ENCODE data around the gene KCNC4. TPM values are rescaled to one million over a fixed set of nuclear protein-coding genes. Genes with fewer than 3 reads are reported as not detected.

Gene KCNC4
- polyA plus RNA-seq, 2 of the 4 experiments (the other 2 are of a cell fraction) = 1.1 to 2.4 TPM

DNA sequence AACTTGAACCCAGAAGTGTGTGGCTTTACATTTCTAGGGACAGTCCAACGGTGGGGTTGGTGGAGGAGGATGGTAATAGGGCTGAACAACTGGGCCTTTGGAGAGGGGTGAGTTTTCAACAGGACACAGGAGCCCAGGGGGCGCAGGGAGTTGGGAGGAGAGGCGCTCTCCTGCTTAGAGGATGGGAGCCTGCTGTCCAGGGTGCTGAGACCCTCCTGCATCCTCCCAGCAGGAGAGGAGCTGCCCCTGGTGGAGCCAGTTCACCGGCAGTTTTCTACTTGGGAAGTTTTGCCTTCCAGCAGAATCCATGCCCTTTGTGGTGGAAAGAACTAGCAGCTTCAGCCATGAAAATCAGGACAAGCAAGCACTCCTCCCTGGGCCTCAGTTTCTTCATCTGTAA, 8.6 kb downstream of the KCNC4 start:
- POLR2A ChIA-PET = no interaction called here
- FAIRE-seq (no peak), ATAC-seq (no peak), DNase-seq (ENCODE audit: low read depth in 1 of 2, low spot score in 1 of 2) (no peak)
- CTCF ChIA-PET = interaction anchor here (1.4 to 2.6 kb wide), 4 partner anchors 10 to 94 kb away, joined by 3 to 18 read pairs (median 5); no protein-coding TSS in a partner anchor
- WGBS (ENCODE audit: missing lambda C conversion rate) = 87% methylated on average over 4 of the region's 4 CpGs
- Histone ChIP-seq H3K27ac (no peak overlapping the region), H3K4me1 (no peaks in the 10 kb centered on the region), H3K4me2 (no peak overlapping the region), H3K9me3 (no peaks in the 10 kb centered on the region), H3K4me3 (no peak overlapping the region)
- TF ChIP-seq, protein P1, sequence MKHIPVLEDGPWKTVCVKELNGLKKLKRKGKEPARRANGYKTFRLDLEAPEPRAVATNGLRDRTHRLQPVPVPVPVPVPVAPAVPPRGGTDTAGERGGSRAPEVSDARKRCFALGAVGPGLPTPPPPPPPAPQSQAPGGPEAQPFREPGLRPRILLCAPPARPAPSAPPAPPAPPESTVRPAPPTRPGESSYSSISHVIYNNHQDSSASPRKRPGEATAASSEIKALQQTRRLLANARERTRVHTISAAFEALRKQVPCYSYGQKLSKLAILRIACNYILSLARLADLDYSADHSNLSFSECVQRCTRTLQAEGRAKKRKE (CRISPR knock-in tag; IDR thresholded peaks at IDR 0.05; ENCODE audit: low read depth) = no peak
- TF ChIP-seq, protein P2, sequence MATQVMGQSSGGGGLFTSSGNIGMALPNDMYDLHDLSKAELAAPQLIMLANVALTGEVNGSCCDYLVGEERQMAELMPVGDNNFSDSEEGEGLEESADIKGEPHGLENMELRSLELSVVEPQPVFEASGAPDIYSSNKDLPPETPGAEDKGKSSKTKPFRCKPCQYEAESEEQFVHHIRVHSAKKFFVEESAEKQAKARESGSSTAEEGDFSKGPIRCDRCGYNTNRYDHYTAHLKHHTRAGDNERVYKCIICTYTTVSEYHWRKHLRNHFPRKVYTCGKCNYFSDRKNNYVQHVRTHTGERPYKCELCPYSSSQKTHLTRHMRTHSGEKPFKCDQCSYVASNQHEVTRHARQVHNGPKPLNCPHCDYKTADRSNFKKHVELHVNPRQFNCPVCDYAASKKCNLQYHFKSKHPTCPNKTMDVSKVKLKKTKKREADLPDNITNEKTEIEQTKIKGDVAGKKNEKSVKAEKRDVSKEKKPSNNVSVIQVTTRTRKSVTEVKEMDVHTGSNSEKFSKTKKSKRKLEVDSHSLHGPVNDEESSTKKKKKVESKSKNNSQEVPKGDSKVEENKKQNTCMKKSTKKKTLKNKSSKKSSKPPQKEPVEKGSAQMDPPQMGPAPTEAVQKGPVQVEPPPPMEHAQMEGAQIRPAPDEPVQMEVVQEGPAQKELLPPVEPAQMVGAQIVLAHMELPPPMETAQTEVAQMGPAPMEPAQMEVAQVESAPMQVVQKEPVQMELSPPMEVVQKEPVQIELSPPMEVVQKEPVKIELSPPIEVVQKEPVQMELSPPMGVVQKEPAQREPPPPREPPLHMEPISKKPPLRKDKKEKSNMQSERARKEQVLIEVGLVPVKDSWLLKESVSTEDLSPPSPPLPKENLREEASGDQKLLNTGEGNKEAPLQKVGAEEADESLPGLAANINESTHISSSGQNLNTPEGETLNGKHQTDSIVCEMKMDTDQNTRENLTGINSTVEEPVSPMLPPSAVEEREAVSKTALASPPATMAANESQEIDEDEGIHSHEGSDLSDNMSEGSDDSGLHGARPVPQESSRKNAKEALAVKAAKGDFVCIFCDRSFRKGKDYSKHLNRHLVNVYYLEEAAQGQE (IDR thresholded peaks at IDR 0.05) = peak; percentile 73
- TF ChIP-seq, protein P3, sequence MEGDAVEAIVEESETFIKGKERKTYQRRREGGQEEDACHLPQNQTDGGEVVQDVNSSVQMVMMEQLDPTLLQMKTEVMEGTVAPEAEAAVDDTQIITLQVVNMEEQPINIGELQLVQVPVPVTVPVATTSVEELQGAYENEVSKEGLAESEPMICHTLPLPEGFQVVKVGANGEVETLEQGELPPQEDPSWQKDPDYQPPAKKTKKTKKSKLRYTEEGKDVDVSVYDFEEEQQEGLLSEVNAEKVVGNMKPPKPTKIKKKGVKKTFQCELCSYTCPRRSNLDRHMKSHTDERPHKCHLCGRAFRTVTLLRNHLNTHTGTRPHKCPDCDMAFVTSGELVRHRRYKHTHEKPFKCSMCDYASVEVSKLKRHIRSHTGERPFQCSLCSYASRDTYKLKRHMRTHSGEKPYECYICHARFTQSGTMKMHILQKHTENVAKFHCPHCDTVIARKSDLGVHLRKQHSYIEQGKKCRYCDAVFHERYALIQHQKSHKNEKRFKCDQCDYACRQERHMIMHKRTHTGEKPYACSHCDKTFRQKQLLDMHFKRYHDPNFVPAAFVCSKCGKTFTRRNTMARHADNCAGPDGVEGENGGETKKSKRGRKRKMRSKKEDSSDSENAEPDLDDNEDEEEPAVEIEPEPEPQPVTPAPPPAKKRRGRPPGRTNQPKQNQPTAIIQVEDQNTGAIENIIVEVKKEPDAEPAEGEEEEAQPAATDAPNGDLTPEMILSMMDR (IDR thresholded peaks at IDR 0.05) = no peak
- TF ChIP-seq EP300 (IDR thresholded peaks at IDR 0.05) (no peak), PHF8 (IDR thresholded peaks at IDR 0.05; ENCODE audit: borderline replicate concordance, low read depth) (no peak), HDAC2 (IDR thresholded peaks at IDR 0.05) (no peak), SREBF2 (IDR thresholded peaks at IDR 0.05) (no peak)

DNA sequence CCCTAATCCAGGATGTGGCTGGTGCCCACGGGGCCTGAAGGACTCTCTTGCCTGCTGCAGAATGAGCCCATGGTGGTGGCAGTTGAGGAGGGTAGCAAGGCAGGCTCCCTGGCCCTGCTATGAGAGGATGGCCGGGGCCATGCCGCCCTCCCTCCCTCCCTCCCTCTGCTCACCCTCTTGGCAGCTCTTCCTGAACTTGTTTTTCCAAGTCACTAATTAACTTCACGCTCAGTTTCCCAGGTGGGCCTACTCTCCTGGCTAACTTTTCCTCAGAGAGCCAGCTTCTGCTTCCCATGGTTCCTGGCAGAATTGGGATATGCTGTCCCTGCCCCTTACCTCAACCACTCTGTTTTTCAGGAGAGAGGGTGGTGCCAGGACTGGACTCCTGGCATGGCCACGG, 10.2 kb downstream of the KCNC4 start:
- FAIRE-seq (no peak), DNase-seq (ENCODE audit: low read depth in 1 of 2, low spot score in 1 of 2) (no peak), ATAC-seq (no peak)
- no peak overlapping the region for H3K4me2 ChIP-seq
- no peaks in the 10 kb centered on the region for H3K9me3 ChIP-seq
- POLR2A ChIA-PET = no interaction called here
- H3K4me1 ChIP-seq = peaks cover 6% of the 10 kb centered on the region; the same call in 2 of the 3 replicates
- no peak overlapping the region for H3K27ac ChIP-seq
- no peak overlapping the region for H3K4me3 ChIP-seq
- no peak for TF ChIP-seq ZC3H11A (IDR thresholded peaks at IDR 0.05)
- TF ChIP-seq, protein P4, sequence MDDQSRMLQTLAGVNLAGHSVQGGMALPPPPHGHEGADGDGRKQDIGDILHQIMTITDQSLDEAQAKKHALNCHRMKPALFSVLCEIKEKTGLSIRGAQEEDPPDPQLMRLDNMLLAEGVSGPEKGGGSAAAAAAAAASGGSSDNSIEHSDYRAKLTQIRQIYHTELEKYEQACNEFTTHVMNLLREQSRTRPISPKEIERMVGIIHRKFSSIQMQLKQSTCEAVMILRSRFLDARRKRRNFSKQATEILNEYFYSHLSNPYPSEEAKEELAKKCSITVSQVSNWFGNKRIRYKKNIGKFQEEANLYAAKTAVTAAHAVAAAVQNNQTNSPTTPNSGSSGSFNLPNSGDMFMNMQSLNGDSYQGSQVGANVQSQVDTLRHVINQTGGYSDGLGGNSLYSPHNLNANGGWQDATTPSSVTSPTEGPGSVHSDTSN (IDR thresholded peaks at IDR 0.05) = no peak
- no peak for TF ChIP-seq JUNB (IDR thresholded peaks at IDR 0.05)
- TF ChIP-seq PHF8 (IDR thresholded peaks at IDR 0.05; ENCODE audit: borderline replicate concordance, low read depth) = no peak
- no peak for TF ChIP-seq ZNF302 (CRISPR knock-in tag; IDR thresholded peaks at IDR 0.05)
- TF ChIP-seq, protein P5, sequence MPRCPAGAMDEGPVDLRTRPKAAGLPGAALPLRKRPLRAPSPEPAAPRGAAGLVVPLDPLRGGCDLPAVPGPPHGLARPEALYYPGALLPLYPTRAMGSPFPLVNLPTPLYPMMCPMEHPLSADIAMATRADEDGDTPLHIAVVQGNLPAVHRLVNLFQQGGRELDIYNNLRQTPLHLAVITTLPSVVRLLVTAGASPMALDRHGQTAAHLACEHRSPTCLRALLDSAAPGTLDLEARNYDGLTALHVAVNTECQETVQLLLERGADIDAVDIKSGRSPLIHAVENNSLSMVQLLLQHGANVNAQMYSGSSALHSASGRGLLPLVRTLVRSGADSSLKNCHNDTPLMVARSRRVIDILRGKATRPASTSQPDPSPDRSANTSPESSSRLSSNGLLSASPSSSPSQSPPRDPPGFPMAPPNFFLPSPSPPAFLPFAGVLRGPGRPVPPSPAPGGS (IDR thresholded peaks at IDR 0.05) = no peak
- TF ChIP-seq HOXA7 (CRISPR knock-in tag; IDR thresholded peaks at IDR 0.05) = no peak
- TF ChIP-seq, protein P6, sequence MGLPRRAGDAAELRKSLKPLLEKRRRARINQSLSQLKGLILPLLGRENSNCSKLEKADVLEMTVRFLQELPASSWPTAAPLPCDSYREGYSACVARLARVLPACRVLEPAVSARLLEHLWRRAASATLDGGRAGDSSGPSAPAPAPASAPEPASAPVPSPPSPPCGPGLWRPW (IDR thresholded peaks at IDR 0.05) = no peak
- CTCF ChIA-PET = interaction anchor here (2.6 kb wide), 1 partner anchor 12 kb away, joined by 18 read pairs; no protein-coding TSS in a partner anchor
- WGBS (ENCODE audit: missing lambda C conversion rate) = 85% methylated on average over 4 of the region's 5 CpGs

Data from A549 (cell line).